T-helper 2 cell (primary cell): Measurements from ENCODE around the gene ADAMTSL4.
"Not testable (repeated sequence)": the region's sequence is repeated elsewhere in the genome, so short reads cannot be mapped to it uniquely, and the experiment has no call there.

Source experiments
- DNase-seq, 5 experiments: peaks; one replicate each; pipeline versions ENCODE4 v3.0.0 to v3.0.0-alpha.2; 2012 to 2022

ADAMTSL4 gene

DNA sequence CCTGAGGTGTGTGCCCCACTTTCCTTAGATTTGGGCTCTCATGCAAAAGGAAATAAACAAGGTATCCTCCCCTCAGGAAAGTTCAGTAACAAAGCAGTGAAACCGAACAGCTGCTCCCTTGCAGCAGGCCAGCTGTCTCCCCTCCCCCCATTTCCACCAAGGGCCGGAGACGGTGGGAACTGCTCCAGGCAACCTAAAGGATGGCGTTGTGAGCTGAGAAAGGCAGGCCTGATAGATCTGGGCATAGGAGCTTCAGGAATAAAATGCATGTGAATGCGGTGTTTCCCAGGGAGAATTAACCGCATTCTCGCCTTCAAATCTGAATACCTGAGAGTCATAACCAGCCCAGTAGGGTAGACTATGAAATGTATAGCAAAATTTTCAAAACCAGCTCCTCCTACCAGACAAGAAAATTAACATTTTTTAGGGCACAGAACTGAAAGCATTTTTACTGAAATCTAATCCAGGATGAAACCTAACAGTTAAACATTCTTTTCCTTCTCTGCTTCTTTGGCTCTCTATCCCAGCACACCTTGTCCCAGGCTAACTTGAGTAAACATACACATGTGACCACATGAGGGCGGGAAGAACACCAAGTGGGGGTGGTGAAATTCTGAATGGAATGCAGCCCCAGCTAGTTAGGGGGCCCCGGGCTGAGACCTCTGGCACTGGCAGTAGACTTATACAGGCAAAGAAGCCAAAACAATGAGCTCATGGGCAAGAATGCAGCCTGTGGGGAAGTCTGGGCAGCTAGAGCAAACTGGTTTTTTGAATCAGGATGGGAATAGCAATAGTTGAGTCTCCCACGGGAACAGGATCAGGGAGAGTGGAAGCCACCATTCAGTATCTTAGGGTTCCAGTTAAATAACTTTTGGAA lies 18.7 kb downstream of the ADAMTSL4 start:
- DNase-seq = peak in 1 of 5 experiments; percentile 74

- DNase-seq = peak in 1 of 5 experiments; percentile 48
Observed at GRCh38 chr1:150568594-150568966, 19.4 kb downstream of the ADAMTSL4 start.

GRCh38 chr1:150572918-150573647 lies 23.9 kb downstream of the ADAMTSL4 start:
- no peak for DNase-seq

DNA sequence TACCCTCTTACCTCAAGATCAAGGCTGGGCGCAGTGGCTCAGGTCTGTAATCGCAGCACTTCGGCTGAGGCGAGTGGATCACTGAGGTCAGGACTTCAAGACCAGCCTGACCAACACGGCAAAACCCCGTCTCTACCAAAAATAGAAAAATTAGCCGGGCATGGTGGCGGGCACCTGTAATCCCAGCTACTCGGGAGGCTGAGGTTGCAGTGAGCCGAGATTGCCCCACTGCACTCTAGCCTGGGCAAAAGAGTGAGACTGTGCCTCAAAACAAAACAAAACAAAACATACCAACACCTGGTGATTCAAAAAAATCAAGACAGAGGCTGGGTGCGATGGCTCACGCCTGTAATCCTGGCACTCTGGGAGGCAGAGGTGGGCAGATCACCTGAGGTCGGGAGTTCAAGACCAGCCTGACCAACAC lies 24.5 kb downstream of the ADAMTSL4 start:
- not testable (repeated sequence) for DNase-seq

GRCh38 chr1:150574260-150575071 lies 25.3 kb downstream of the ADAMTSL4 start:
- DNase-seq = no peak

DNA sequence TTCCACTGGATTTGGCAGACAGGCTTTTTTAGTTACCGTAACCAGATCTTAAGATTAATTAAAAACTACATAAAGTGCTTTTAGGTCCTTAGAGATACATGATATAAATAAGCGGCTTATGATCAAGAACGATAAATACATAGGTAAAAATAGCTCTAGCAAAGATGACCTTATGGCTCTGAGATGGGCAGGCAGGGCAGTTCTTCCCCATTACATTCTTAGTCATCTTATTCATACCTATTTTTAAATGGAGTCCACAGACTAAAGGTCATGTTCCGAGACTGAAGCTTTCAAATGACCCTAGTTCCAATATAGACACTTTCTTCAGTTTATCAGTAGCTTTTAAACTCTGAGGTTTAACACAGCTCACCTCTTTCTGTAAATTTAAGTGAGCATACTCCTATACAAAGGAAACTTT lies 25.9 kb downstream of the ADAMTSL4 start:
- no peak for DNase-seq

- no peak for DNase-seq
Observed at GRCh38 chr1:150575518-150576366, 26.5 kb downstream of the ADAMTSL4 start.

DNA sequence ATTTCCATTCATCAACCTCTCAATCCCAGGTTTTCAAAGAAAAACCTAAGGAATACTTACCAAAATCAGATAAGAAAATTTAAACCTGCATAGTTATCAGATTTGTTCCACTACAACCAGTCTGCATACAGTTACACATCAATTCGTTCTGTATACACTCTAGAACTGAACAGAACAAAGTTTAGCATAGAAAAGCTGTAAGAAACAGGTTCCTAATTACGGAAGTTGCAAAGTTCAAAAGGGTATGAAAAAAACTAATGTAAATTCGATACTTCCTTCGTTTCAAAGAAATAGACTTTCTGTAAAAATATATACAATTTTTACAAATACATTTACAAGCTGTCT lies 27.1 kb downstream of the ADAMTSL4 start:
- DNase-seq = no peak

- DNase-seq = no peak
Observed at GRCh38 chr1:150576794-150577556, 27.8 kb downstream of the ADAMTSL4 start.

DNA sequence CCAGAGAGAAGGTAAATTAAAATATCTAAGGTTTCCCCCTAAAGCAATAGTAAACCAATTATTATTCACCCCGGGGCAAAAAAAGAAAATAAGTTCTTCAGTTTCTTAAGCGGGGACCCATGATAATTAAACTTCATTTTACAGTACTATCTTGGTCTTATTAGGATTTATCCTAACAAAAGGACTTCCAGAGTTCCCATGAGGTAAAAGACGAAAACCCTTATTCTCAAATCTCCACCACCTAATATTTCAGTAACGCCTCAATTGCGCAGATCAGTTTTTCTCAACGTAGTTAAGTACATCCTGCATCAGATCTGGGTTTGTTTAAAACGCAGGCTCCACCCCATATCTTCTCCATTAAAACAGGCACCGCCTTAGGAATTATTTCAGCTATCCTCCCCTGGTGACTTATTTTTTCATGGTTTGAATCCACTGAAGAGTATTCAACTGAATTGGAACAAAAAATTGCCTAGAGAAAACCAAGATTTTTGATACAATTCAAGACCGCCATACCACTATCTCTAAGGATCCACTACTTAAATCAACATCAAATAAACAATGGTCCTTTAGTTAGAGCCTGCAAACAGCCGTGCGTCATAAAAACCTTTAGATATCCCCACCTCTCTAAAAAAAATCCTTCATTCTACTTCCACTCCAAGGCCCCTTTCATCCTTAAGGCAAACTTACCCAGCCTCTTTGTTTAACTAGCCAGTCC lies 28.5 kb downstream of the ADAMTSL4 start:
- DNase-seq = peak in 2 of 5 experiments; percentile 37 to 70

DNA sequence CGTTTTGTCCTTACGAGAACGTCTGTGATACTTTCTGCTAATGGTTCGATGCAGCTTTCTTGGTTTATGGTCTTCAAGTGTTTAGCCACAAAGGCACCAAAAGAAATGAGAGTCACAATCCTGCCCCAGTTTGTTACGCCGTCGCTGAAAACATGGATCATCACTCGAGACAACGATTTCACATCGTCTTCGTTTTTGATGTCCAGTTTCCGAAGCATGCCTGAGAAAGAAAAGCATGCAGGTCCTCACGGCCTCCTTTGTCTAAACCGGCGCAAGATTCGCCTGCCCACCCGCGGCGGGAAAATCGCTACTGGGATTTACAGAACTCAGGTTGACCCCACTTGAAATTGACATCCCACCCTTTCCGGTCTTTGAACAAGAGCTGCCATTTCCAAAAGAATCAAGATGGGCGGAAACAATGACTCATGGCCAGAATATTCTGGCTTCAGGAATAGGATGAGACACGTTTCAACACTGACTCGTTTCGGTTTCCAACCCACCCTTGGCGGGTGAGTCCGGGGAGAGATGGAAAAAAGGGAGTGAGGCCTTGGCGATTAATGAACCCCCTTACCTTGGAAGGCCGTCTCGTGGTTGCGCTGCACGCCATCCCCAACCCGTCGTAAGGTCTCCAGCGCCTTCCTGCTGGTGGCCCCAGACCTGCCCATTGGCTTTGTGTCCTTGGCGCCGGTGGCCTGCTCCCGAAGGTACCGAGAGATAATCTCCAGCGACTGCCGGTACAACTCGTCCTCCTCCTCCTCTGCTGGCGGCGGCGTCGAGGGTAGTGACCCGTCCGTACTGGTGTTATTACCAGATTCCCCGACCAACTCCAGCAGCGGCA lies 29.3 kb downstream of the ADAMTSL4 start:
- DNase-seq = peak in 3 of 5 experiments; percentile 30 to 53 (median 37)

DNA sequence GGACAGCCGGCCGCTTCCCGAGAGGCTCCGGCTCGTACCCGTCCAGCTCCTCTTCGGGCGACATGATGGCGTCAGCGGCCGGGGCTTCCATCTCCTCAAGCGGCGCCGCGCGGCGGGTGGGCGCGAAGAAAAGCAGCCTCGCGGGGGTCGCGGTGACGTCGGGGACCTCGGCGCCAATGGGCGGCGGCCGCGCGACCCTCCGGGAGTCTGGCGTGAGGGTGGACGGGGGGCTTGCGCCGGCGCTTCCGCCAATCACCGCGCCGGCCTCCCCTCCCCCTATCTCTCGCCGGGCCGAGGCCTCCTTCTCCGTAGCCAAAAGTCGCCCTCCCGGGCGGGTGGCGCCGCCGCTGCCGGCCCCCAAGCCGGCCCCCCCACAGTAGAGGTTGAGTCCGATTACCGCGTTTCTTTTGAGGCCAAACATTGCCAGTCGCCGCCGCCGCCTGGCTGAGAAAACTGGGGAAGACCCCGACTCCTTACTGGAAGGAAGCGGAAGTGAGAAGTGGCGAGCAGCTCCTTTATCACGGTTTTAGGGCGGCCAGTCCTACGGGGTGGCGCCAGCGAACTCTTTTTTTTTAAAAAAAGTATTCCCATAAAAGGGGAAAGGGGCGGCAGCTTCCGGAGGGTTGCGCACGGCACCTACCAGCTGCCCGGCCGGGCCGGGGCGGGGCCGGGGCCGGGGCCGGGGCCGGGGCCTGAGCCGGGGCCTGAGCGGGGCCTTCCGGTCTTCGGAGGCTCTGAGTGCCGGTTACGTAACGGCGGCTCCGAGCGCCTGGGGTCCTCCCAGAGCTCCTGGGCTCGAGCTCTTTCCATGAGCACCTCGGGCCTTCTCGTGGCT lies 30.1 kb downstream of the ADAMTSL4 start, which contains the start of gene MCL1:
Gene MCL1, minus strand, starts transcription at position 501 of the 835 bp plus-strand sequence. Its CDS starts 80 bp downstream, at position 421.
- DNase-seq = peak; percentile 66 to 96 (median 83)

DNA sequence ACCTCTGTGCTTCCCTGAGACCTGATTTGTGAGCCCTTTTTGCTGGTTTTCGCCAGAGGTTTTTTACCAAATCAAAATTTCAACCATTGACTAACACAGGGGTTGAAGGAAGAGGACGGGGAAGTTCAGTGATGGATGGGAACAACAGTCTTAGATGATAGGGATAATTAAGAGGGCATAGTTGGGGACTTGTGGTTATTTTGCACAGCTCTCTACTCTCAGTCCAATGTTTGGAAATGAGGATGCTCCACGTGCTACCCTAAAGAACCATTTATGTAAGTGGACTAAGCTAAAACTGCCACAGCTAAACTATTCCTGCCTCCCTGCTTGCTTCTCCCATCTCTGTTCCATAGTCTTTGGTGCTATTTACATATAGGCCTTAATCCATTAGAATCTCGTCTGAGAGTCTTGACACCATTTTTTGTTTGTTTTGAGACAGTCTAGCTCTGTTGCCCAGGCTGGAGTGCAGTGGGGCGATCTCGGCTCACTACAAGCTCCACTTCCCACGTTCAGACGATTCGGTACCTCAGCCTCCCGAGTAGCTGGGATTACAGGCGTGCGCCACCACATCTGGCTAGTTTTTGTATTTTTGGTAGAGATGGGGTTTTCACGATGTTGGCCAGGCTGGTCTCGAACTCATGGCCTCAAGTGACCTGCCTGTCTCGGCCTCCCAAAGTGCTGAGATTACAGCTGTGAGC lies 30.9 kb downstream of the ADAMTSL4 start:
- DNase-seq = no peak

- not testable (repeated sequence) for DNase-seq
Observed at GRCh38 chr1:150580966-150581365, 31.8 kb downstream of the ADAMTSL4 start.

- not testable (repeated sequence) for DNase-seq
Observed at GRCh38 chr1:150581437-150581836, 32.2 kb downstream of the ADAMTSL4 start.

DNA sequence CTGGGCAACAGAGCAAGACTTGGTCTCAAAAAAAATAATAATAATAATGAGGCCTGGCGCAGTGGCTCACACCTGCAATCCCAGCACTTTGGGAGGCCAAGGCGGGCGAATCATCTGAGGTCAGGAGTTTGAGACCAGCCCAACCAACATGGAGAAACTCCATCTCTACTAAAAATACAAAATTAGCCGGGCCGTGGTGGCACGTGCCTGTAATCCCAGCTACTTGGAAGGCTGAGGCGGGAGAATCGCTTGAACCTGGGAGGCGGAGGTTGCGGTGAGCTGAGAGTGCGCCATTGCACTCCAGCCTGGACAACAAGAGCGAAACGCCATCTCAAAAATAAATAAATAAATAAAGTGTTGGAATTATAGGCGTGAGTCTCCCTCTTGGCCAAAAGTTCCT lies 32.8 kb downstream of the ADAMTSL4 start:
- DNase-seq = not testable (repeated sequence)

GRCh38 chr1:150582371-150582770 lies 33.2 kb downstream of the ADAMTSL4 start:
- no peak for DNase-seq
